Esophagus muscularis mucosa (tissue), 3 donors: ENCODE data around the gene ARL4A.

Experiments used
- CTCF ChIP-seq, 3 experiments: fragments of 200-600 bp in 2 of 3; fragments of 450-650 bp in 1 of 3; sonication (generic) in 2 of 3; IDR thresholded peaks; one replicate each; pipeline ENCODE4 v1.5.1; 2017 to 2019; ENCODE audit warnings: antibody characterized with exemption in 3 of 3, mild to moderate bottlenecking in 2 of 3, moderate library complexity in 1 of 3
- POLR2A ChIP-seq: fragments of 450-650 bp; IDR thresholded peaks from one replicate; pipeline ENCODE4 v1.6.1; 2017; ENCODE audit warnings: antibody characterized with exemption, moderate library complexity, mild to moderate bottlenecking, low read depth
- POLR2AphosphoS5 ChIP-seq, 2 donors: sonication (generic); formaldehyde crosslinking; IDR thresholded peaks; one replicate each; pipeline ENCODE4 v1.6.1; 2017; ENCODE audit warnings: antibody characterized with exemption in 2 of 2

- TF ChIP-seq CTCF (IDR thresholded peaks at IDR 0.05) (no peak), POLR2A (no peak), POLR2AphosphoS5 (IDR thresholded peaks at IDR 0.05) (no peak)
Observed at GRCh38 chr7:12642508-12642907, 44.9 kb upstream of the ARL4A start.
